ENCODE results near the gene FRMD8. TPM values are rescaled to one million over a fixed set of nuclear protein-coding genes. Genes with fewer than 3 reads are reported as not detected.

FRMD8 gene
- total RNA-seq, 1 donor from 2014 or later, result 21.9 TPM

GRCh38 chr11:65383778-65384177 lies 2.7 kb upstream of the FRMD8 start:
- Histone ChIP-seq H3K27me3 (ENCODE audit: control insufficient read depth, insufficient read depth, low read length) (no peaks in the 10 kb centered on the region), H3K4me3 (ENCODE audit: low read depth, low read length) (no peak overlapping the region), H3K36me3 (ENCODE audit: control insufficient read depth, insufficient read depth, low read length) (peaks cover 2% of the 10 kb centered on the region)
- DNase-seq (ENCODE audit: low read depth) (no peak), FAIRE-seq (no peak)
- TF ChIP-seq, protein P1, sequence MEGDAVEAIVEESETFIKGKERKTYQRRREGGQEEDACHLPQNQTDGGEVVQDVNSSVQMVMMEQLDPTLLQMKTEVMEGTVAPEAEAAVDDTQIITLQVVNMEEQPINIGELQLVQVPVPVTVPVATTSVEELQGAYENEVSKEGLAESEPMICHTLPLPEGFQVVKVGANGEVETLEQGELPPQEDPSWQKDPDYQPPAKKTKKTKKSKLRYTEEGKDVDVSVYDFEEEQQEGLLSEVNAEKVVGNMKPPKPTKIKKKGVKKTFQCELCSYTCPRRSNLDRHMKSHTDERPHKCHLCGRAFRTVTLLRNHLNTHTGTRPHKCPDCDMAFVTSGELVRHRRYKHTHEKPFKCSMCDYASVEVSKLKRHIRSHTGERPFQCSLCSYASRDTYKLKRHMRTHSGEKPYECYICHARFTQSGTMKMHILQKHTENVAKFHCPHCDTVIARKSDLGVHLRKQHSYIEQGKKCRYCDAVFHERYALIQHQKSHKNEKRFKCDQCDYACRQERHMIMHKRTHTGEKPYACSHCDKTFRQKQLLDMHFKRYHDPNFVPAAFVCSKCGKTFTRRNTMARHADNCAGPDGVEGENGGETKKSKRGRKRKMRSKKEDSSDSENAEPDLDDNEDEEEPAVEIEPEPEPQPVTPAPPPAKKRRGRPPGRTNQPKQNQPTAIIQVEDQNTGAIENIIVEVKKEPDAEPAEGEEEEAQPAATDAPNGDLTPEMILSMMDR (IDR thresholded peaks at IDR 0.05; ENCODE audit: insufficient read depth, low read length, severe bottlenecking), result no peak

DNA sequence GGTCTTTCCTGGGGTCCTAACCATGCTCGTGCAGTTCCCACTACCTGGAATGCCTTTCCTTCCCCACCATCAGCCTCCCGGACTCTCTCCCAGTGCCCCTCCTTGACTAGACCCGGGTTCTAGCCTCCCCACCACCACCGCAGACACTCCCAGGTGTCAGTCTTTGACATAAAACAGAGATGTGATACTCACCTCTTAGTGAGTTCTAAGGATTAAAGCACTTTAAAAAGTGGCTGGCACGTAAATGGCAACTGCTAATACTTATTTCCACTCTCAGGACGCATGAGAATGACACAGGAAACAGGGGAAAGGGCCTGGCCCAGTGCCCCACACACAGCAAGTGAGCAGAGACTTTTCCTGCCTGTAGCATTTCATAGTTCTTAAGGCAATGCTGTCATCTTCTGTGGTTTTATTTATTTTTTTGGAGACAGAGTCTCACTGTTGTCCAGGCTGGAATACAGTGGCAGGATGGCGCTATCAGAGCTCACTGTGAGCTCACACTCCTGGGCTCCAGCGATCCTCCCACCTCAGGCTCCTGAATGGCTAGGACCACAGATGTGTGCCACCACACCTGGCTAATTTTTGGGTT lies 2.0 kb upstream of the FRMD8 start:
- H3K36me3 ChIP-seq (ENCODE audit: control insufficient read depth, insufficient read depth, low read length), result peaks cover 7% of the 10 kb centered on the region
- FAIRE-seq (no peak), DNase-seq (ENCODE audit: low read depth) (no peak)
- TF ChIP-seq, protein P1 (IDR thresholded peaks at IDR 0.05; ENCODE audit: insufficient read depth, low read length, severe bottlenecking), result no peak
- no peaks in the 10 kb centered on the region for H3K27me3 ChIP-seq (ENCODE audit: control insufficient read depth, insufficient read depth, low read length)
- H3K4me3 ChIP-seq (ENCODE audit: low read depth, low read length), result no peak overlapping the region

GRCh38 chr11:65388731-65389130 lies 2.3 kb downstream of the FRMD8 start:
- TF ChIP-seq, protein P1 (IDR thresholded peaks at IDR 0.05; ENCODE audit: insufficient read depth, low read length, severe bottlenecking), result no peak
- Histone ChIP-seq H3K4me3 (ENCODE audit: low read depth, low read length) (no peak overlapping the region), H3K36me3 (ENCODE audit: control insufficient read depth, insufficient read depth, low read length) (peaks cover 31% of the 10 kb centered on the region), H3K27me3 (ENCODE audit: control insufficient read depth, insufficient read depth, low read length) (no peaks in the 10 kb centered on the region)
- no peak for FAIRE-seq
- DNase-seq (ENCODE audit: low read depth), result no peak

- no peaks in the 10 kb centered on the region for H3K27me3 ChIP-seq (ENCODE audit: control insufficient read depth, insufficient read depth, low read length)
- DNase-seq (ENCODE audit: low read depth), result no peak
- peaks cover 37% of the 10 kb centered on the region for H3K36me3 ChIP-seq (ENCODE audit: control insufficient read depth, insufficient read depth, low read length)
- H3K4me3 ChIP-seq (ENCODE audit: low read depth, low read length), result no peak overlapping the region
- TF ChIP-seq, protein P1 (IDR thresholded peaks at IDR 0.05; ENCODE audit: insufficient read depth, low read length, severe bottlenecking), result no peak
- FAIRE-seq, result no peak
Observed at GRCh38 chr11:65389294-65389980, 3.0 kb downstream of the FRMD8 start.

DNA sequence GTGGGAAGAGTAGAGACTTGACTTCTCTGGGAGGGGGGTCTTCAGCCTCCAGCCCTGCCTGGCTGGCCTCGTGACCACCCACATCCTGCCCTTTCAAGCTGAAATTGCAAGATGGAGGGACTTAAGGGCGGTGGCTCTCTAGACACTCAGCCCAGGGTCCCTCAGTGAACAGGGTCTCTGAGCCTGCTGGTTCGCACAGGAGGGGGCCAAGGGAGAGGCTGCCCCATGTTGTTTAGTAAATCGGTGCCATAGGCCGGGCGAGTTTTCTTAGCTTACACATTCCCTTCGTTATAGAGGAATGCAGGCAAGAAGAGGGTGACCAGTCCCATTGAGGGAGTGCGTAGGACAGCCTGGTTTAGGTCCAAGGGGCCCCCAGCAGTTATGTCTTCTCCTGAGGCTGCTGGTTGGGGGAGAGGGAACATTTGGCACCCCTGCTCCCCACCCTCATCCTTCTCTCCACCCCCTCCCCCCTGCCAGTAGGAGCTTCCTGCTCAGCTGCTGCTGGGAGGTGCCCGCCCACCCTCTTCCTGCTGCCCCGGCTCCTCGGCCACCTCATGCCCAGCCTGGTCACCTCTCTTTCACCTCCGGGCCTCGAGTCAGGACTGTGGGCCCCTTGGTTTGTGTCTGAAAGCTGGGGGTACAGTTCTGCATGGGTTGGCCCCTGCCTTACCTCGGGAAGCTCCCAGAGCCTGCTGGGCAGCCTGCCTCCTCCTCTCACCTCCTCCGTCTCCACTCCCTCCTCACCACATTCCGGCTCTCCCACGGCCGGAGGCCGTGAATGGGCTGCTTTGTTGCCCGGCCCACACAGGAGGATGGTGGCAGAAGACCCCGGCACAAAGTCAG lies 3.9 kb downstream of the FRMD8 start:
- DNase-seq (ENCODE audit: low read depth) (no peak), FAIRE-seq (no peak)
- H3K4me3 ChIP-seq (ENCODE audit: low read depth, low read length), result no peak overlapping the region
- H3K36me3 ChIP-seq (ENCODE audit: control insufficient read depth, insufficient read depth, low read length), result peaks cover 41% of the 10 kb centered on the region
- TF ChIP-seq, protein P1 (IDR thresholded peaks at IDR 0.05; ENCODE audit: insufficient read depth, low read length, severe bottlenecking), result no peak
- no peaks in the 10 kb centered on the region for H3K27me3 ChIP-seq (ENCODE audit: control insufficient read depth, insufficient read depth, low read length)

All from bronchial epithelial cell (primary cell).